Mammary epithelial cell (primary cell): ENCODE results near the gene RCBTB2.

Experiments
- CTCF ChIP-seq, 2 donors: IDR thresholded peaks in 1 of 2; conservative IDR thresholded peaks in 1 of 2; 2 replicates each; pipeline ENCODE4 v1.5.1; 2011 to 2012; ENCODE audit warnings: inconsistent platforms in 2 of 2, low read length in 2 of 2, mild to moderate bottlenecking in 2 of 2, control low read depth in 1 of 2, low read depth in 1 of 2; ENCODE audit not compliant: insufficient read depth in 1 of 2; ENCODE audit errors: extremely low read depth in 1 of 2
- EZH2 ChIP-seq: IDR thresholded peaks from 2 replicates; pipeline ENCODE4 v1.6.1; 2012; ENCODE audit warnings: low read length, inconsistent platforms, borderline replicate concordance

DNA sequence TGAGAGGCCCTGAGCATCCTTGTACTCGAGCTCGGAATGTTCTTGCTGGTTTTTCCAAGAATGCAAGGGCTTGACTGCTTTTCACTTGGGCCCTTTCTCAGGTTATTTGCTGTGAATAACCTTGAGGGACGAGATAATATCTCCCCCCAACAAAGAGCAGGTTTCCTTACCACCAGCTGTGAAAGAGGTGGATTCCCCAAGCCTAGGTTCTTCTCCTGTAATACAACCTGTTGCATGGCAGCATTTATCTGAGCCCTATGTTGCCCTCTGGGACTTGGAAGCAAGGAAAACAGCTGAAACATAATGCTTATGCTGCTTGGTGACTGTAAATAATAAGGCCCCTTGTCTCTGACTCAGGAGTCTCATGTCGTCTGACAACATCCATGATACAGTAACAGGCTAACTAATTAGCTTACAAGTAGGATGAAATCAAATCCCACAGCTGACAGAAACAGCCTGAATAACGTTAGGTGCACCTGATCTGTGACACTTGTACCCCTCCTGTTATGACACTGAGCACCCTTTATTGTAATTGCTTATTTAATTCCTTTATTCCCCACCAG lies 43.6 kb upstream of the RCBTB2 start:
- no peak for TF ChIP-seq CTCF (conservative IDR thresholded peaks at IDR 0.05 in 1 of 2, IDR thresholded peaks at IDR 0.05 in 1 of 2; ENCODE audit: extremely low read depth in 1 of 2, insufficient read depth in 1 of 2, low read depth in 1 of 2, low read length in 2 of 2)
- no peak for TF ChIP-seq EZH2
